Trophoblast cell (in vitro differentiated cells and primary cell): ENCODE results near the gene UBE2D1.

Experiments
- DNase-seq, 2 donors: peaks; one replicate each; pipeline ENCODE4 v3.0.0-alpha.2; 2016
- H2AFZ ChIP-seq: 2 replicates; pipeline ENCODE4 v1.6.1; 2013; ENCODE audit warnings: low read length, moderate library complexity, mild to moderate bottlenecking; ENCODE audit not compliant: insufficient read depth, poor library complexity
- H2AK5ac ChIP-seq: 2 replicates; pipeline ENCODE4 v1.6.1; 2013; ENCODE audit warnings: mild to moderate bottlenecking, low read length
- H2BK120ac ChIP-seq: 2 replicates; pipeline ENCODE4 v1.6.1; 2013; ENCODE audit warnings: low read length, mild to moderate bottlenecking, moderate library complexity; ENCODE audit not compliant: insufficient read depth, poor library complexity
- H2BK12ac ChIP-seq: 2 replicates; pipeline ENCODE4 v1.6.1; 2013; ENCODE audit warnings: mild to moderate bottlenecking, low read length, moderate library complexity
- H2BK5ac ChIP-seq: 2 replicates; pipeline ENCODE4 v1.6.1; 2013; ENCODE audit warnings: low read length, low read depth, moderate library complexity, mild to moderate bottlenecking; ENCODE audit not compliant: poor library complexity
- H3K14ac ChIP-seq: 2 replicates; pipeline ENCODE4 v1.6.1; 2013; ENCODE audit warnings: mild to moderate bottlenecking, low read length
- H3K18ac ChIP-seq: 2 replicates; pipeline ENCODE4 v1.6.1; 2013; ENCODE audit warnings: mild to moderate bottlenecking, low read length
- H3K23ac ChIP-seq: 2 replicates; pipeline ENCODE4 v1.6.1; 2013; ENCODE audit warnings: low read length
- H3K27ac ChIP-seq: 2 replicates; pipeline ENCODE4 v1.5.1; 2013; ENCODE audit warnings: low read depth, mild to moderate bottlenecking, inconsistent platforms, low read length, moderate library complexity
- H3K27me3 ChIP-seq: 2 replicates; pipeline ENCODE4 v1.6.1; 2013; ENCODE audit warnings: inconsistent platforms, mild to moderate bottlenecking, low read length, moderate library complexity; ENCODE audit not compliant: insufficient read depth
- H3K36me3 ChIP-seq, 2 experiments: 1 replicate in 1 of 2; 2 replicates in 1 of 2; pipeline ENCODE4 v1.6.1; 2013; ENCODE audit warnings: low read length in 2 of 2, mild to moderate bottlenecking in 2 of 2, moderate library complexity in 1 of 2; ENCODE audit not compliant: insufficient read depth in 2 of 2, control insufficient read depth in 1 of 2
- H3K4ac ChIP-seq: 2 replicates; pipeline ENCODE4 v1.6.1; 2013; ENCODE audit warnings: low read depth, mild to moderate bottlenecking, low read length, moderate library complexity
- H3K4me1 ChIP-seq, 2 experiments: 1 replicate in 1 of 2; 2 replicates in 1 of 2; pipeline ENCODE4 v1.6.1; 2013; ENCODE audit warnings: low read length in 2 of 2, mild to moderate bottlenecking in 2 of 2, moderate library complexity in 1 of 2; ENCODE audit not compliant: insufficient read depth in 2 of 2, control insufficient read depth in 1 of 2
- H3K4me2 ChIP-seq: 2 replicates; pipeline ENCODE4 v1.6.1; 2013; ENCODE audit warnings: inconsistent platforms, mild to moderate bottlenecking, low read length, moderate library complexity
- H3K4me3 ChIP-seq: 2 replicates; pipeline ENCODE4 v1.5.1; 2013; ENCODE audit warnings: mild to moderate bottlenecking, low read depth, low read length, inconsistent platforms
- H3K79me1 ChIP-seq: one replicate; pipeline ENCODE4 v1.6.1; 2013; ENCODE audit warnings: low read length
- H3K79me2 ChIP-seq: 2 replicates; pipeline ENCODE4 v1.6.1; 2013; ENCODE audit warnings: low read length, mild to moderate bottlenecking; ENCODE audit not compliant: control insufficient read depth, insufficient read depth, poor library complexity
- H3K9ac ChIP-seq: 2 replicates; pipeline ENCODE4 v1.6.1; 2013; ENCODE audit warnings: mild to moderate bottlenecking, low read length
- H3K9me3 ChIP-seq: 2 replicates; pipeline ENCODE4 v1.6.1; 2013; ENCODE audit warnings: low read depth, mild to moderate bottlenecking, control low read depth, inconsistent platforms, low read length; ENCODE audit not compliant: insufficient read depth
- H4K12ac ChIP-seq: 2 replicates; pipeline ENCODE4 v1.6.1; 2013; ENCODE audit warnings: low read depth, mild to moderate bottlenecking, low read length, moderate library complexity
- H4K8ac ChIP-seq: 2 replicates; pipeline ENCODE4 v1.6.1; 2013; ENCODE audit warnings: low read depth, mild to moderate bottlenecking, low read length, moderate library complexity
- H4K91ac ChIP-seq: one replicate; pipeline ENCODE4 v1.6.1; 2013; ENCODE audit warnings: low read depth, mild to moderate bottlenecking, low read length, moderate library complexity
- WGBS: extraction: QIAGEN DNeasy Blood & Tissue Kit; methylation state at CpG from one replicate; pipeline ENCODE4 v1.1.7; 2013; ENCODE audit warnings: missing lambda C conversion rate; ENCODE audit not compliant: insufficient read length, insufficient coverage; ENCODE audit errors: extremely low coverage; 5-methylcytosine and 5-hydroxymethylcytosine counted together

Gene UBE2D1

DNA sequence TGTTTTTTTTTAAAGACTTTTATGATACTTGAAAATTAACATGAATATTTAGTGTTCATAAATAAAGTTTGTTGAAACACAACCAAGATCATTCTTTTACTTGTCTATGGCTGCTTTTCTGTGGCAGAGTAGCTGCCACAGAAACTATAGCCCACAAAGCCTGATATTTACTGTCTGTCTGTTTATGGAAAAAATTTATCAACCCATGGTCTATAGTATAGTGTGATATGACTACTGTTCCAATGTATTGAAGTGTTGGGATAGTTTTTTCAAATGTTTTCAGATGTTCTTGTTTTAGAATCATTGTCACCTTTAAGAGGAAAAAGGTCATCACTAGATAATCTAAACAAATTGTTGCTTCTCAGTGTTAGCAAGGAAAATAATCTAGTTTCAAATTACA is 61.3 kb downstream of the UBE2D1 start:
- no peak for DNase-seq
- H4K12ac ChIP-seq, result no peak overlapping the region
- no peak overlapping the region for H3K27ac ChIP-seq
- no peak overlapping the region for H2BK12ac ChIP-seq
- H3K79me1 ChIP-seq, result no peaks in the 10 kb centered on the region
- H4K8ac ChIP-seq, result no peak overlapping the region
- no peak overlapping the region for H2AFZ ChIP-seq
- H2BK120ac ChIP-seq, result no peak overlapping the region
- no peak overlapping the region for H2BK5ac ChIP-seq
- no peak overlapping the region for H3K4me3 ChIP-seq
- H3K79me2 ChIP-seq, result no peaks in the 10 kb centered on the region
- peaks cover 6 to 10% of the 10 kb centered on the region in 2 experiments for H3K36me3 ChIP-seq
- no peak overlapping the region for H3K4me2 ChIP-seq
- H3K4ac ChIP-seq, result no peak overlapping the region
- H3K27me3 ChIP-seq, result no peaks in the 10 kb centered on the region
- no peak overlapping the region for H3K14ac ChIP-seq
- no peak overlapping the region for H3K23ac ChIP-seq
- H3K18ac ChIP-seq, result no peak overlapping the region
- H2AK5ac ChIP-seq, result no peak overlapping the region
- no peaks in the 10 kb centered on the region for H3K4me1 ChIP-seq
- H4K91ac ChIP-seq, result no peak overlapping the region
- no peak overlapping the region for H3K9ac ChIP-seq
- no peaks in the 10 kb centered on the region for H3K9me3 ChIP-seq

DNA sequence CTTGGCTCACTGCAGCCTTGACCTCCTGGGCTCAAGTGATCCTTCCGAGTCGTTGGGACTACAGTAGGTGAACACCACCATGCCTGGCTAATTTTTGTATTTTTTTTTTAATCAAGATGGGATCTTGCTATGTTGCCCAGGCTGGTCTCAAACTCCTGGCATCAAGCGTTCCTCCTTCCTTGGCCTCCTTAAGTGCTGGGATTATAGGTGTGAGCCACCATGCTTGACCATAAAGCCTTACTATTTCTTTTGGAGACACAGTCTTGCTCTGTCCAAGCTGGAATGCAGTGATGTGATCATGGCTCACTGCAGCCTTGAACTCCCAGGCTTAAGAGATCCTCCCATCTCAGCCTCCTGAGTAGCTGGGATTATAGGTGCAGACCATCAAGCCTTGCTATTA is 63.0 kb downstream of the UBE2D1 start:
- no CpG with 5 or more reads among the region's 3 CpGs for WGBS
- H3K9me3 ChIP-seq, result no peaks in the 10 kb centered on the region
- H3K23ac ChIP-seq, result no peak overlapping the region
- H3K4me1 ChIP-seq, result no peaks in the 10 kb centered on the region
- H3K4ac ChIP-seq, result no peak overlapping the region
- no peak overlapping the region for H3K4me2 ChIP-seq
- no peak overlapping the region for H4K91ac ChIP-seq
- no peaks in the 10 kb centered on the region for H3K79me2 ChIP-seq
- H3K18ac ChIP-seq, result no peak overlapping the region
- no peak overlapping the region for H4K8ac ChIP-seq
- H2BK12ac ChIP-seq, result no peak overlapping the region
- H3K4me3 ChIP-seq, result no peak overlapping the region
- H2AFZ ChIP-seq, result no peak overlapping the region
- H3K27ac ChIP-seq, result no peak overlapping the region
- no peaks in the 10 kb centered on the region for H3K79me1 ChIP-seq
- DNase-seq, result no peak
- H3K27me3 ChIP-seq, result no peaks in the 10 kb centered on the region
- no peak overlapping the region for H2BK5ac ChIP-seq
- H2BK120ac ChIP-seq, result no peak overlapping the region
- H2AK5ac ChIP-seq, result no peak overlapping the region
- H4K12ac ChIP-seq, result no peak overlapping the region
- no peak overlapping the region for H3K9ac ChIP-seq
- peaks cover 3 to 6% of the 10 kb centered on the region in 2 experiments for H3K36me3 ChIP-seq
- no peak overlapping the region for H3K14ac ChIP-seq

DNA sequence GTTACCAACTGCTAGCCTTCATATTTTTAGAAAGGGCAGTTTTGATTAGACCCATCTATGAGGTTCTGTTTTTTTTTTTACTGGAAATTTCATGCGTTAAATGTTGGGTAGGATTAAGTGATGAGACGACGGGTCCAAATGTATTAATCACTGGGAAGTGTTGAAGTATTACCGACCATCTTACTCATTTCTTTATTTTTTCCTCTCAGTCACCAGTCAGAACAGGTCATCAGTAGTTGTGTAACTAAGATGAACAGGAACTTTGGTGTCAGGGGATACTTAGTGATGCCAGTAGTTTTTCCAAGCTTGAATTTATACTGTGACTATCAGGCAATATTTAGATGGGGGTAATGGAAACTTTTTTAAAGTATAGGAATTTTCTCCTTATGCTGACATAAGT is 64.6 kb downstream of the UBE2D1 start:
- Histone ChIP-seq H2BK12ac (no peak overlapping the region), H3K4me3 (no peak overlapping the region)

DNA sequence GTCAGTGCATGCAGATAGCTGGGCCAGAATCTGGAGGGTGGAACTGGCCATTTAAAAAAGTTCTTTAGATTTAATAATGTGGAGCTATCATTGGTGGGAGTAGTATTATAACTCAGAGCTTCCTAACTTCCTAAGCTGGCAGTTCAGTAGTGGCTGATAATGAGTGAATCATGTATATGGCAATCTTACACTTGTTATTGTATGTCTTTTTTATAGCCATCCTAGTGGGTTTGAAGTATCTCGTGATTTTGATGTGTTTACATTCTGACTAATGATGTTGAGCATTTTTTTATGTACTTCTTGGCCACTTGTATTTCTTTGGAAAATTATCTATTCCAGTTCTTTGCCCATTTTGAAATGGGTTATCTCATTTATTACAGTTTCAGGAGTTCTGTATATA is 65.8 kb downstream of the UBE2D1 start:
- Histone ChIP-seq H3K9ac (no peak overlapping the region), H3K79me2 (no peaks in the 10 kb centered on the region), H4K91ac (no peak overlapping the region), H3K27ac (no peak overlapping the region), H2AFZ (no peak overlapping the region), H4K12ac (no peak overlapping the region), H2BK12ac (no peak overlapping the region), H3K4me1 (no peaks in the 10 kb centered on the region), H3K23ac (no peak overlapping the region), H3K4ac (no peak overlapping the region), H3K9me3 (no peaks in the 10 kb centered on the region), H4K8ac (no peak overlapping the region), H2BK120ac (no peak overlapping the region), H3K14ac (no peak overlapping the region), H2AK5ac (no peak overlapping the region), H3K4me2 (no peak overlapping the region), H3K36me3 (peaks cover 0 to 2% of the 10 kb centered on the region in 2 experiments), H3K79me1 (no peaks in the 10 kb centered on the region), H3K27me3 (no peaks in the 10 kb centered on the region), H3K4me3 (no peak overlapping the region), H3K18ac (no peak overlapping the region), H2BK5ac (no peak overlapping the region)
- no peak for DNase-seq
- no CpG with 5 or more reads among the region's 1 CpG for WGBS

More for the DNA sequence above, 64.6 kb downstream of the UBE2D1 start:
- DNase-seq, result no peak
- no peak overlapping the region for H2BK120ac ChIP-seq
- no peak overlapping the region for H3K4ac ChIP-seq
- no CpG with 5 or more reads among the region's 4 CpGs for WGBS
- no peaks in the 10 kb centered on the region for H3K4me1 ChIP-seq
- no peaks in the 10 kb centered on the region for H3K27me3 ChIP-seq
- H3K79me1 ChIP-seq, result no peaks in the 10 kb centered on the region
- no peak overlapping the region for H3K23ac ChIP-seq
- H3K36me3 ChIP-seq, result peaks cover 0 to 3% of the 10 kb centered on the region in 2 experiments
- no peak overlapping the region for H3K14ac ChIP-seq
- H3K9me3 ChIP-seq, result no peaks in the 10 kb centered on the region
- no peak overlapping the region for H3K18ac ChIP-seq
- H2AK5ac ChIP-seq, result no peak overlapping the region
- H2AFZ ChIP-seq, result no peak overlapping the region
- H3K9ac ChIP-seq, result no peak overlapping the region
- H4K91ac ChIP-seq, result no peak overlapping the region
- no peak overlapping the region for H2BK5ac ChIP-seq
- H4K8ac ChIP-seq, result no peak overlapping the region
- no peaks in the 10 kb centered on the region for H3K79me2 ChIP-seq
- H3K4me2 ChIP-seq, result no peak overlapping the region
- no peak overlapping the region for H4K12ac ChIP-seq
- no peak overlapping the region for H3K27ac ChIP-seq
